HUES6 (cell line): ENCODE data around the gene EFCAB13.
"Not testable (repeated sequence)": the region's sequence is repeated elsewhere in the genome, so short reads cannot be mapped to it uniquely, and the experiment has no call there.

Source experiments
- H3K27ac ChIP-seq: 2 replicates; pipeline ENCODE4 v1.7.0; 2013; ENCODE audit warnings: low read depth, mild to moderate bottlenecking, low read length, inconsistent platforms
- H3K27me3 ChIP-seq: 2 replicates; pipeline ENCODE4 v1.6.1; 2013; ENCODE audit warnings: low read length; ENCODE audit not compliant: control insufficient read depth, insufficient read depth
- H3K36me3 ChIP-seq: 2 replicates; pipeline ENCODE4 v1.6.1; 2013; ENCODE audit warnings: low read length; ENCODE audit not compliant: control insufficient read depth, insufficient read depth
- H3K4me1 ChIP-seq: 2 replicates; pipeline ENCODE4 v1.6.1; 2013; ENCODE audit warnings: low read length; ENCODE audit not compliant: control insufficient read depth, insufficient read depth
- H3K4me3 ChIP-seq: 2 replicates; pipeline ENCODE4 v1.5.1; 2013; ENCODE audit warnings: low read depth, low read length
- H3K9ac ChIP-seq: one replicate; pipeline ENCODE4 v1.6.1; 2013; ENCODE audit warnings: mild to moderate bottlenecking, low read length
- H3K9me3 ChIP-seq: 2 replicates; pipeline ENCODE4 v1.6.1; 2013; ENCODE audit warnings: low read depth, low read length; ENCODE audit not compliant: control insufficient read depth, insufficient read depth

Gene EFCAB13

DNA sequence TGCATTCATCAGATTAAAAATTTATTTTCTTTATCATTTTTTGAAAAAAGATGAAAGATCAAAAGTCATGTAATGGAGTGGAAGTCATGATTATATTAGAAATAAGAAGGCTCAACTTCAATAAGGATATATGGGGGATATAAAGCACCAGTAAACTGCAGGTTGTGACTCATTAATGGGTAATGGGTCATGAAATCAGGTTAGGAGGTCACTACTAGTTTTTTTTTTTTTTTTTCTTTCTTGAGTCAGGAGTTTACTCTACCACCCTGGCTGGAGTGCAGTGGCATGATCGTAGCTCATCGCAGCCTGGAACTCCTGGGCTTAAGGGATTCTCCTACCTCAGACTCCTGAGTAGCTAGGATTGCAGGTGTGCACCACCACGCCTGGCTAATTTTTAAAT lies 14.3 kb downstream of the EFCAB13 start:
- no peak overlapping the region for H3K9ac ChIP-seq
- H3K4me3 ChIP-seq, result no peak overlapping the region
- no peaks in the 10 kb centered on the region for H3K36me3 ChIP-seq
- no peak overlapping the region for H3K27ac ChIP-seq
- no peaks in the 10 kb centered on the region for H3K9me3 ChIP-seq
- H3K27me3 ChIP-seq, result no peaks in the 10 kb centered on the region
- H3K4me1 ChIP-seq, result no peaks in the 10 kb centered on the region

DNA sequence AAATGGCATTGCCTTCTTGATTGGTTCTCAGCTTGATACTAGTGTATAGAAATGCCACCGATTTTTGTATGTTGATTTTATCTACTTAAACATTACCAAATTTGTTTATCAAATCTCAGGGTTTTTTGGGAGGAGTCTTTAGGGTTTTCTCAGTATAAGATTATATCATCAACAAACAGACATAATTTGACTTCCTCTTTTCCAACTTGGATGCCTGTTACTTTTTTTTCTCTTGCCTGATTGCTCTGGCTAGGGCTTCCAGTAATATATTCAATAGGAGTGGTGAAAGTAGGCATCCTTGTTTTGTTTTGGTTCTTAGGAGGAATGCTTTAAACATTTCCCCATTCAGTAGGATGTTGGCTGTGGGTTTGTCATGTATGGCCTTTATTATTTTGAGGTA lies 29.1 kb downstream of the EFCAB13 start:
- H3K4me1 ChIP-seq, result no peaks in the 10 kb centered on the region
- H3K27me3 ChIP-seq, result no peaks in the 10 kb centered on the region
- H3K27ac ChIP-seq, result no peak overlapping the region
- H3K4me3 ChIP-seq, result no peak overlapping the region
- H3K9me3 ChIP-seq, result no peaks in the 10 kb centered on the region
- H3K9ac ChIP-seq, result no peak overlapping the region
- no peaks in the 10 kb centered on the region for H3K36me3 ChIP-seq

DNA sequence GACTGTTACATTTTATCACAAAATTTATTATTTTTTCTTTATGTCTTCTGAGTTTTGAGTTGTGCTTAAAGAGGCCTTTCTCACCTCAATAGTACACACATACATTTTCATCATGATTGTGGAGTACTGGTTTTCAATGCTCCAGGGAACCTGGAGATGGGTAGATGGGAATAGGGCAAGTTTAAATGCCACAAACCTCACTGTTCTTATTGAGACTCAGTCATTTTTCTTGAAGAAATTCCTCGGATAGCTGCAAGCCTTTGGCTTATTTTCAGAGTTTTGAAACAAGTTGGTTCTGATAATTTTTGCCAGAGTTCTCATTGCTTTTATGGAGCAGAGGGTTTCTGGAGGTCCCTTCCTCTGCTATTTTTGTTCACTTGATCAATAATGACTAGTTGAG lies 34.9 kb downstream of the EFCAB13 start:
- Histone ChIP-seq H3K9ac (no peak overlapping the region), H3K36me3 (no peaks in the 10 kb centered on the region), H3K9me3 (peaks cover 10% of the 10 kb centered on the region), H3K4me1 (no peaks in the 10 kb centered on the region), H3K27ac (no peak overlapping the region), H3K27me3 (no peaks in the 10 kb centered on the region), H3K4me3 (no peak overlapping the region)

DNA sequence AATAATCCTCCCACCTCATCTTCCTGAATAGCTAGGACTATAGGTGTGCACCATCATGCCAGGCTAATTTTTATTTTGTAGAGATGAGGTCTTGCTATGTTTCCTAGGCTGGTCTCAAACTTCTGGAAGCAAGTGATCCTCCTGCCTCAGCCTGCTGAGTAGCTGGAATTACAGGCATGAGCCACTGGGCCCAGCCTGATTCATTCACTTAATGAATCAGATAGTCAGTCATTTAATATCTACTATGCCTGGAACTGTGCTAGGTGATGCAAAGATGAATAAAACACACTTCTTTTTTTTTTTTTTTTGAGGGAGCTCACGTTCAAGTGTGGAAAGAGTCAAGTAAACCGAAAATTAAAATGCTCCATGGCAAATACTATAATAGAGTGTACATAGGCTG lies 39.4 kb downstream of the EFCAB13 start:
- Histone ChIP-seq H3K4me1 (no peaks in the 10 kb centered on the region), H3K27ac (no peak overlapping the region), H3K36me3 (no peaks in the 10 kb centered on the region), H3K9ac (no peak overlapping the region), H3K4me3 (no peak overlapping the region), H3K9me3 (peaks cover 11% of the 10 kb centered on the region), H3K27me3 (no peaks in the 10 kb centered on the region)

DNA sequence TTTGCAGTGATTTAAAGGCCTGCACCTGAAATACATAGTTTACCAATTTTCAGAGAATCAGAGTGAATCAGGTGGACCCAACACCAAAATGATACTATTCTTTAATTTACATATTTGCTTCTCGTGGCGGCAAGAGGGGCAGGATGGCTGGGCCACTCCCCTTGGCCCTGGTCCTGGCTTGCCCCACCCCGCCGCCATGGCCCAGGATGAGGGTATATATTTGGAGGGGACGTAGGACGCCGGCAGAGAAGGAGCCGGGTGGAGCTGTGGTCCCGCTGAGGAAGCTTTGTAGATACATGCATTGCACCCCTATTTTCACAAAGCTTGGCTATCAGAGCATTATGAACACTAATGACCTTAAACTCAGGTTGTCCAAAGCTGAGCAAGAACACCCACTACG lies 43.5 kb downstream of the EFCAB13 start:
- H3K9me3 ChIP-seq, result peaks cover 11% of the 10 kb centered on the region
- no peak overlapping the region for H3K27ac ChIP-seq
- H3K9ac ChIP-seq, result no peak overlapping the region
- no peaks in the 10 kb centered on the region for H3K27me3 ChIP-seq
- H3K36me3 ChIP-seq, result no peaks in the 10 kb centered on the region
- H3K4me1 ChIP-seq, result no peaks in the 10 kb centered on the region
- H3K4me3 ChIP-seq, result no peak overlapping the region

DNA sequence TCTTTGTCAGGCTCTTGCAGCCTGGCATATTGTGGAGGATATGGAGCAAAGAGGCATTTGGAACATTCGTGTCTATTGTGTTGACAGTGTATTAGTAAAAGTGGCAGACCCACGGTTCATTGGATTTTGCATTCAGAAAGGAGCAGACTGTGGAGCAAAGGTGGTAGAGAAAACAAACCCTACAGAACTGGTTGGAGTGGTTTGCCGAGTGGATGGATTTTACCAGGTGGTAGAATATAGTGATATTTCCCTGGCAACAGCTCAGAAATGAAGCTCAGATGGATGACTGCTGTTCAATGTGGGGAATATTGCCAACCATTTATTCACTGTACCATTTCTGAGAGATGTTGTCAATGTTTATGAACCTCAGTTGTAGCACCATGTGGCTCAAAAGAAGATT lies 44.5 kb downstream of the EFCAB13 start:
- Histone ChIP-seq H3K36me3 (no peaks in the 10 kb centered on the region), H3K27me3 (no peaks in the 10 kb centered on the region), H3K27ac (no peak overlapping the region), H3K9ac (no peak overlapping the region), H3K4me1 (no peaks in the 10 kb centered on the region), H3K4me3 (no peak overlapping the region), H3K9me3 (0 out of 2 replicates have a peak, but pooled peaks cover 2% of the 10 kb centered on the region)

DNA sequence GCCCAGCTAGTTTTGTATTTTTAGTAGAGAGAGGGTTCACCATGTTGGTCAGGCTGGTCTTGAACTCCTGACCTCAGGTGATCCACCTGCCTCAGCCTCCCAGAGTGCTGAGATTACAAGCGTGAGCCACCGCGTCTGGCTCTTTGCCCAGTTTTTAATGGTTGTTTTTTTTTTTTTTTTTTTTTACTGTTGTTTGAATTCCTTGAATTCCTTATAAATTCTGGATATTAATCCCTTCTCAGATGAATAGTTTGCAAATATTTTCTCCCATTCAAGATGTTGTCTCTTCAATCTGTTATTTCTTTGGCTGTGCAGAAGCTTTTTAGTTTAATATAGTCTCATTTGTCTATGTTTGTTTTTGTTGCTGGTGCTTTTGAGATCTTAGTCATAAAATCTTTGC lies 47.1 kb downstream of the EFCAB13 start:
- H3K36me3 ChIP-seq, H3K4me1 ChIP-seq, H3K27ac ChIP-seq, H3K9me3 ChIP-seq, H3K4me3 ChIP-seq, H3K9ac ChIP-seq, H3K27me3 ChIP-seq: not testable (repeated sequence)

DNA sequence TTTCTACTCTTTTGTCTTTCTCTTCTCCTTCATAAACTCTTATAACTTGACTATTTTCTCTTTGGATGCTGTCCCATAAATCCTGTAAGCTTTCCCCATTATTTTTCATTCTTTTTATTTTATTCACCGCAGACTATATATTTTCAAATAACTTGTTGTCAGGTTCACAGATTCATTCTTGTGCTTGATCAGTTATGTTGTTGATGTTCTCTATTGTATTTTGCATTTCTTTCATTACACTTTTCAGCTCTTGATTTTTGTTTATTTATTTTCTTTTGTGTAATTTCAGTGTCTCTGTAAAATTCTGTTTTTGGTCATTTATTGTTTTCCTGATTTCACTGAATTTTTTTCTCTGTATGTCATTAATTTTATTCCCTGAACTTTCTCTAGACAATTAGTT lies 49.2 kb downstream of the EFCAB13 start:
- no peaks in the 10 kb centered on the region for H3K27me3 ChIP-seq
- no peaks in the 10 kb centered on the region for H3K36me3 ChIP-seq
- no peak overlapping the region for H3K9ac ChIP-seq
- no peak overlapping the region for H3K27ac ChIP-seq
- no peaks in the 10 kb centered on the region for H3K9me3 ChIP-seq
- no peak overlapping the region for H3K4me3 ChIP-seq
- H3K4me1 ChIP-seq, result no peaks in the 10 kb centered on the region

DNA sequence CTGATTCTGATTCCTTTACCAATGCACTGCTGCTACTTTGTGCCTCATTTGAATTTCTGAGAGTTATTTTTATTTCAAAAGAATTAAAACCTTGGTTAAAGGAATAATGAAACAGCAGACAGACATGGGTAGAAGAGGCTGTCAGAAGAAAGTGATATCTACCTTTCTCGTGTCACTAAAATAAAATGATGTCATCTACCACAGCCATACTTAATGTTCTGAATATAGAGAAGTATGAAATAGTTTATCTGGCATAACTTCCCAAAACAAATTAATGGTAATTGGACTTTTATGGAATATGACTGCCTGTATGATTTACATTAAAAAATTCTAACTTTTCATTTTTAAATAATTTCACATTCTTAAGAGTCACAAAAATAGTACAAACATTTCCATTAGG lies 52.5 kb downstream of the EFCAB13 start:
- H3K9ac ChIP-seq, result no peak overlapping the region
- H3K4me3 ChIP-seq, result no peak overlapping the region
- H3K4me1 ChIP-seq, result no peaks in the 10 kb centered on the region
- H3K36me3 ChIP-seq, result no peaks in the 10 kb centered on the region
- H3K27me3 ChIP-seq, result no peaks in the 10 kb centered on the region
- no peaks in the 10 kb centered on the region for H3K9me3 ChIP-seq
- H3K27ac ChIP-seq, result no peak overlapping the region

DNA sequence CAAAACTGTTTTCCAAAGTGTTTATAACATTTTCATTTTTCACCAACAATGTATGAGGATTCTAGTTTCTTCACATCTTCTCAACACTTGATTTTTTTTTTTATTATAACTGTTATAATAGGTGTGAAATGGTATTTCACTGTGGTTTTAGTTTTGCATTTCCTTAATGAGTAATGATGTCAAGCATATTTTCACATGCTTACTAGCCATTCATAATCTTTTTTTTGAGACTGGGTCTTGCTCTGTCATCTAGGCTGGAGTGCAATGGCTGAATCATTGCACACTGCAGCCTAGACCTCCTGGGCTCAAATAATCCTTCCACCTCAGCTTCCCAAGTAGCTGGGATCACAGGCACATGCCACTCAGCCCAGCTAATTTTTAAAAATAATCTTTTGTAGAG lies 65.1 kb downstream of the EFCAB13 start:
- H3K27me3 ChIP-seq, result no peaks in the 10 kb centered on the region
- H3K27ac ChIP-seq, result no peak overlapping the region
- no peaks in the 10 kb centered on the region for H3K36me3 ChIP-seq
- no peak overlapping the region for H3K9ac ChIP-seq
- no peaks in the 10 kb centered on the region for H3K4me1 ChIP-seq
- no peak overlapping the region for H3K4me3 ChIP-seq
- H3K9me3 ChIP-seq, result 0 out of 2 replicates have a peak, but pooled peaks cover 4% of the 10 kb centered on the region

DNA sequence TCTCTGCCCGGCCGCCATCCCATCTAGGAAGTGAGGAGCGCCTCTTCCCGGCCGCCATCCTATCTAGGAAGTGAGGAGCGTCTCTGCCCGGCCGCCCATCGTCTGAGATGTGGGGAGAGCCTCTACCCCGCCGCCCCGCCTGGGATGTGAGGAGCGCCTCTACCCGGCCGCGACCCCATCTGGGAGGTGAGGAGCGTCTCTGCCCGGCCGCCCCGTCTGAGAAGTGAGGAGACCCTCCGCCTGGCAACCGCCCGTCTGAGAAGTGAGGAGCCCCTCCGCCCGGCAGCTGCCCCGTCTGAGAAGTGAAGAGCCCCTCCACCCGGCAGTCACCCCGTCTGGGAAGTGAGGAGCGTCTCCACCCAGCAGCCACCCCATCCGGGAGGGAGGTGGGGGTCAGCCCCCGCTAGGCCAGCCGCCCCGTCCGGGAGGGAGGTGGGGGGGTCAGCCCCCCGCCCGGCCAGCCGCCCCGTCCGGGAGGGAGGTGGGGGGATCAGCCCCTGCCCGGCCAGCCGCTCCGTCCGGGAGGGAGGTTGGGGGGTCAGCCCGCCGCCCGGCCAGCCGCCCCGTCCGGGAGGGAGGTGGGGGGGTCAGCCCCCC lies 73.9 kb downstream of the EFCAB13 start:
- H3K9ac ChIP-seq, H3K27ac ChIP-seq, H3K36me3 ChIP-seq, H3K9me3 ChIP-seq, H3K27me3 ChIP-seq, H3K4me1 ChIP-seq, H3K4me3 ChIP-seq: not testable (repeated sequence)

DNA sequence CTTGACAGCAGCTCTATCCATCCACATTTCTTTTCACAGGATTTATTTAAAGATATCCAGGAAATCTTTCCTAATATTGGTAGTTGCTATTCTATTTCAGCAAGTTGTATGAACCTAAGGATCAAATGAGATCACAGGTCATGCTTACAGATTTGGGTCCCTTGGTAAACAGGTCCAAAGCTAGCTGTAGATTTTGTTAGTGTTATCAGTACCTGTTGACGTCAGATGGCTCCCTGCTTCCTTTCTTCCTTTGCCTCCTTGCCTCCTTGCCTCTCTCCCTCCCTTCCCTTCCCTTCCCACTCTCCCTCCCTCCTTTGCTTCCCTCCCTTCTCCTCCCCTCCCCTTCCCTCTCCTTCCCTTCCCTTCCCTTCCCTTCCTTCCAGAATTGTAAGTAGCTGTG lies 76.6 kb downstream of the EFCAB13 start:
- Histone ChIP-seq H3K4me1 (no peaks in the 10 kb centered on the region), H3K9ac (no peak overlapping the region), H3K27me3 (no peaks in the 10 kb centered on the region), H3K36me3 (no peaks in the 10 kb centered on the region), H3K27ac (no peak overlapping the region), H3K4me3 (no peak overlapping the region), H3K9me3 (peaks cover 8% of the 10 kb centered on the region; the same call in 1 of the 2 replicates)
